ENCODE results near the gene KHDRBS2.
"Not testable (repeated sequence)": the region's sequence is repeated elsewhere in the genome, so short reads cannot be mapped to it uniquely, and the experiment has no call there.

KHDRBS2 gene

GRCh38 chr6:61867635-61868034, 418.4 kb downstream of the KHDRBS2 start:
- no peak for DNase-seq (ENCODE audit: low read depth)

- no peak for DNase-seq (ENCODE audit: low read depth)
Measured at GRCh38 chr6:61857541-61857940, 428.5 kb downstream of the KHDRBS2 start.

GRCh38 chr6:61841958-61842357, 444.1 kb downstream of the KHDRBS2 start:
- no peak for DNase-seq (ENCODE audit: low read depth)

- no peak for DNase-seq (ENCODE audit: low read depth)
Measured at GRCh38 chr6:61835237-61835636, 450.8 kb downstream of the KHDRBS2 start.

- DNase-seq (ENCODE audit: low read depth), result no peak
Measured at GRCh38 chr6:61833176-61833755, 452.8 kb downstream of the KHDRBS2 start.

- no peak for DNase-seq (ENCODE audit: low read depth)
Measured at GRCh38 chr6:61817716-61818115, 468.3 kb downstream of the KHDRBS2 start.

- DNase-seq (ENCODE audit: low read depth), result no peak
Measured at GRCh38 chr6:61810047-61810446, 476.0 kb downstream of the KHDRBS2 start.

- no peak for DNase-seq (ENCODE audit: low read depth)
Measured at GRCh38 chr6:61809004-61809595, 476.9 kb downstream of the KHDRBS2 start.

- no peak for DNase-seq (ENCODE audit: low read depth)
Measured at GRCh38 chr6:61787998-61788397, 498.0 kb downstream of the KHDRBS2 start.

- not testable (repeated sequence) for DNase-seq (ENCODE audit: low read depth)
Measured at GRCh38 chr6:61769446-61769845, 516.6 kb downstream of the KHDRBS2 start.

GRCh38 chr6:61755739-61756138, 530.3 kb downstream of the KHDRBS2 start:
- no peak for DNase-seq (ENCODE audit: low read depth)

GRCh38 chr6:61751986-61752385, 534.0 kb downstream of the KHDRBS2 start:
- no peak for DNase-seq (ENCODE audit: low read depth)

- DNase-seq (ENCODE audit: low read depth), result no peak
Measured at GRCh38 chr6:61745994-61746393, 540.0 kb downstream of the KHDRBS2 start.

GRCh38 chr6:61711849-61712248, 574.2 kb downstream of the KHDRBS2 start:
- DNase-seq (ENCODE audit: low read depth), result no peak

- DNase-seq (ENCODE audit: low read depth), result no peak
Measured at GRCh38 chr6:61688165-61688564, 597.9 kb downstream of the KHDRBS2 start.

- no peak for DNase-seq (ENCODE audit: low read depth)
Measured at GRCh38 chr6:61682562-61682961, 603.5 kb downstream of the KHDRBS2 start.

- DNase-seq (ENCODE audit: low read depth), result no peak
Measured at GRCh38 chr6:61679625-61680024, 606.4 kb downstream of the KHDRBS2 start.

GRCh38 chr6:61675734-61676133, 610.3 kb downstream of the KHDRBS2 start:
- DNase-seq (ENCODE audit: low read depth), result no peak

- no peak for DNase-seq (ENCODE audit: low read depth)
Measured at GRCh38 chr6:61649845-61650244, 636.2 kb downstream of the KHDRBS2 start.

- DNase-seq (ENCODE audit: low read depth), result no peak
Measured at GRCh38 chr6:61640463-61640862, 645.6 kb downstream of the KHDRBS2 start.

Data from stimulated activated CD8-positive, alpha-beta memory T cell treated with anti-CD3 and anti-CD28 coated beads, Interleukin-7, amount 100 ng/mL, for 24 hours (primary cell).